SK-N-SH (cell line): ENCODE measurements around the gene LTBP1. TPM values are rescaled to one million over a fixed set of nuclear protein-coding genes. Genes with fewer than 3 reads are reported as not detected.
A peak's percentile ranks its signal among the peaks of the same experiment; 100 is the strongest.

Source experiments
- CTCF ChIA-PET: fragments of 300-600, 350-600 bp; formaldehyde crosslinking; extraction: SDS; loops from one replicate; lab custom pipeline; 2021; lab: Yijun Ruan, JAX
- POLR2A ChIA-PET: fragments of 350-600 bp; sonication (Branson Sonifier 250); formaldehyde crosslinking; extraction: SDS; loops from one replicate; lab custom pipeline; 2020; ENCODE audit warnings: antibody characterized with exemption, inconsistent platforms; lab: Yijun Ruan, JAX
- DNase-seq: peaks from one replicate; pipeline ENCODE4 v3.0.0; 2012
- H2AFZ ChIP-seq: fragments of 200-600 bp; sonication (generic); 2 replicates; pipeline ENCODE4 v1.8.1; 2016; ENCODE audit warnings: antibody characterized with exemption, mild to moderate bottlenecking, low read depth
- H3F3A ChIP-seq: fragments of 200-600 bp; sonication (generic); replicated peaks from 2 replicates; pipeline ENCODE3; 2016; ENCODE audit warnings: antibody characterized with exemption, mild to moderate bottlenecking; ENCODE audit not compliant: insufficient read depth
- H3K27ac ChIP-seq, 2 experiments: fragments of 200-500 bp in 1 of 2; fragments of 200-600 bp in 1 of 2; sonication (Bioruptor generic) in 1 of 2; sonication (generic), shearing (Covaris generic) in 1 of 2; 2 replicates each; pipeline versions ENCODE4 v1.5.1 to v1.6.1; 2014 to 2016; ENCODE audit warnings: low read depth in 2 of 2, inconsistent platforms in 1 of 2, low read length in 1 of 2, mild to moderate bottlenecking in 1 of 2, mixed read lengths in 1 of 2
- H3K27me3 ChIP-seq: fragments of 200-600 bp; sonication (generic), shearing (Covaris generic); 2 replicates; pipeline ENCODE4 v1.6.1; 2016; ENCODE audit warnings: mixed run types; ENCODE audit not compliant: insufficient read depth
- H3K36me3 ChIP-seq, 2 experiments: fragments of 200-500 bp in 1 of 2; fragments of 200-600 bp in 1 of 2; sonication (Bioruptor generic) in 1 of 2; sonication (generic) in 1 of 2; replicated peaks in 1 of 2; 2 replicates each; pipeline versions ENCODE3 to v1.5.1; 2014 to 2016; ENCODE audit warnings: low read length in 1 of 2, mild to moderate bottlenecking in 1 of 2; ENCODE audit not compliant: insufficient read depth in 2 of 2, control insufficient read depth in 1 of 2
- H3K4me1 ChIP-seq, 2 experiments: fragments of 200-500 bp in 1 of 2; fragments of 200-600 bp in 1 of 2; sonication (Bioruptor generic) in 1 of 2; sonication (generic), shearing (Covaris generic) in 1 of 2; 2 replicates each; pipeline versions ENCODE4 v1.5.1 to v1.6.1; 2014 to 2016; ENCODE audit warnings: low read depth in 1 of 2, low read length in 1 of 2, mixed run types in 1 of 2; ENCODE audit not compliant: insufficient read depth in 2 of 2, control insufficient read depth in 1 of 2
- H3K4me2 ChIP-seq: fragments of 200-600 bp; sonication (generic), shearing (Covaris generic); 2 replicates; pipeline ENCODE4 v1.6.1; 2017; ENCODE audit warnings: mixed run types
- H3K4me3 ChIP-seq, 2 experiments: fragments of 200-500 bp in 1 of 2; fragments of 200-600 bp in 1 of 2; sonication (Bioruptor generic) in 1 of 2; sonication (generic), shearing (Covaris generic) in 1 of 2; 2 replicates each; pipeline versions ENCODE4 v1.5.1 to v1.8.1; 2014 to 2016; ENCODE audit warnings: low read depth in 2 of 2, inconsistent platforms in 1 of 2, low read length in 1 of 2, mild to moderate bottlenecking in 1 of 2, mixed read lengths in 1 of 2, moderate library complexity in 1 of 2
- H3K79me2 ChIP-seq: fragments of 200-600 bp; sonication (generic); 2 replicates; pipeline ENCODE4 v1.8.1; 2017; ENCODE audit warnings: mild to moderate bottlenecking; ENCODE audit not compliant: insufficient read depth
- H3K9ac ChIP-seq: fragments of 200-600 bp; sonication (generic); 2 replicates; pipeline ENCODE4 v1.6.1; 2017; ENCODE audit warnings: mixed run types
- H3K9me2 ChIP-seq: fragments of 200-600 bp; sonication (generic); 2 replicates; pipeline ENCODE4 v1.6.1; 2017; ENCODE audit warnings: mixed run types
- H3K9me3 ChIP-seq: fragments of 200-600 bp; sonication (generic); 2 replicates; pipeline ENCODE4 v1.6.1; 2017; ENCODE audit warnings: mixed run types, mild to moderate bottlenecking, moderate library complexity
- H4K20me1 ChIP-seq: fragments of 200-600 bp; sonication (generic); 2 replicates; pipeline ENCODE4 v1.6.1; 2017; ENCODE audit warnings: mild to moderate bottlenecking, mixed run types; ENCODE audit not compliant: insufficient read depth
- ELF1 ChIP-seq: IDR thresholded peaks from 2 replicates; pipeline ENCODE4 v1.4.0; 2012
- FOSL2 ChIP-seq: IDR thresholded peaks from 2 replicates; pipeline ENCODE4 v1.4.0; 2012; ENCODE audit warnings: low read depth, mild to moderate bottlenecking, moderate library complexity, borderline replicate concordance
- MXI1 ChIP-seq: IDR thresholded peaks from 2 replicates; pipeline ENCODE4 v1.6.1; 2012; ENCODE audit warnings: mild to moderate bottlenecking, low read depth, low read length, improper control_type of control experiment
- NFIC ChIP-seq: IDR thresholded peaks from 2 replicates; pipeline ENCODE4 v1.4.0; 2012; ENCODE audit warnings: borderline replicate concordance
- NRF1 ChIP-seq: IDR thresholded peaks from 2 replicates; pipeline ENCODE4 v1.6.1; 2012; ENCODE audit warnings: low read depth, mild to moderate bottlenecking, low read length
- TAF1 ChIP-seq: IDR thresholded peaks from 2 replicates; pipeline ENCODE4 v1.6.1; 2012; ENCODE audit warnings: low read depth, mild to moderate bottlenecking, low read length, moderate library complexity, borderline replicate concordance
- TCF12 ChIP-seq: IDR thresholded peaks from 2 replicates; pipeline ENCODE4 v1.4.0; 2012
- TEAD4 ChIP-seq: IDR thresholded peaks from 2 replicates; pipeline ENCODE4 v1.4.0; 2012; ENCODE audit warnings: mild to moderate bottlenecking, borderline replicate concordance; ENCODE audit not compliant: insufficient read depth
- YY1 ChIP-seq: IDR thresholded peaks from 2 replicates; pipeline ENCODE4 v1.4.0; 2012; ENCODE audit warnings: low read depth, mild to moderate bottlenecking
- WGBS: methylation state at CpG from one replicate; pipeline ENCODE4 v1.1.6; 2017; ENCODE audit warnings: low lambda C conversion rate; 5-methylcytosine and 5-hydroxymethylcytosine counted together
- polyA plus RNA-seq, 3 experiments: library from polyadenylated mRNA; depleted of rRNA; stranded (reverse); fragments of >200 nt; gene quantifications; 2 replicates each; pipeline ENCODE4 v1.2.3, GENCODE V29; 2012
- TF ChIP-seq, protein P1 (sequence below): fragments of 150-350 bp; IDR thresholded peaks from 2 replicates; pipeline ENCODE4 v1.6.1; 2017; ENCODE audit warnings: antibody characterized with exemption, low read length, low read depth, borderline replicate concordance
- TF ChIP-seq, protein P2 (sequence below): IDR thresholded peaks from 2 replicates; pipeline ENCODE4 v1.6.1; 2012; ENCODE audit warnings: mild to moderate bottlenecking, low read depth, low read length, moderate library complexity
- TF ChIP-seq, protein P3 (sequence below): IDR thresholded peaks from 2 replicates; pipeline ENCODE4 v1.4.0; 2012; ENCODE audit warnings: low read depth
- TF ChIP-seq, protein P4 (sequence below): fragments of 200-600 bp; sonication (generic); IDR thresholded peaks from 2 replicates; pipeline ENCODE4 v1.6.1; 2017; ENCODE audit warnings: antibody characterized with exemption, mild to moderate bottlenecking, moderate library complexity

The LTBP1 gene
- polyA plus RNA-seq, 1 of the 3 experiments (the other 2 are of a cell fraction): 467 TPM

DNA sequence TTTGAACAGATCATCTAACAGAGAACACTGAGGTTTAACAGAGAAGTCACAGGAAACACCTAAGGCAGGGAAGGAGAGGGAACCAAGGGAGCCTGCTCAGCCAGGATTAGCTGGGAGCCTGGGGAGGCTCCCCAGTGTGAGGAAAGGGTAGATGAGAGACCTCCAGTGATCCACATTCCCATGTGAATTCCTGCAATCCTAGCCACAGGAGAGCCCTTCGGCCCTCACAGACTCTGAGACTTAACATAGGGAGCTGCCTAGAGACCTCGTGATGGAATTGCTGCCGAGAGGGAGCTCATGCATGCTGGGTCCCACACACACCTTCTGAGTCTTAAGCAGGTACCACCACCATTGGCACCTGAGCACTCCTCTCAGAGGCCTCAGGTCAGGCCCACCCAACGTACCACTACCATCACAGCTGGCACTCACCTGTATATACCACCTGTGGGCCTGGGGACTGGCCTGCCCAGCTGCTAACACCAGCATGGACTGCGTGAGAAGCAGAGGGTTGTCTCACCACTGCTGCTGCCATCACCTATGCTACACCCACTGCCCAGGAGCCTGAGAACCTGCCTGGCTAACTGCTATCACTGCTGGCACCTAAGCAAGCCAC, 303.8 kb downstream of the LTBP1 start:
- no peak for DNase-seq
- Histone ChIP-seq H3K9me3 (no peaks in the 10 kb centered on the region), H3K27me3 (no peaks in the 10 kb centered on the region), H3F3A (peaks cover 21% of the 10 kb centered on the region), H3K79me2 (peaks cover 13% of the 10 kb centered on the region), H3K9me2 (no peaks in the 10 kb centered on the region)
- CTCF ChIA-PET: no interaction called here
- TF ChIP-seq, protein P1, sequence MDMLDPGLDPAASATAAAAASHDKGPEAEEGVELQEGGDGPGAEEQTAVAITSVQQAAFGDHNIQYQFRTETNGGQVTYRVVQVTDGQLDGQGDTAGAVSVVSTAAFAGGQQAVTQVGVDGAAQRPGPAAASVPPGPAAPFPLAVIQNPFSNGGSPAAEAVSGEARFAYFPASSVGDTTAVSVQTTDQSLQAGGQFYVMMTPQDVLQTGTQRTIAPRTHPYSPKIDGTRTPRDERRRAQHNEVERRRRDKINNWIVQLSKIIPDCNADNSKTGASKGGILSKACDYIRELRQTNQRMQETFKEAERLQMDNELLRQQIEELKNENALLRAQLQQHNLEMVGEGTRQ: no peak
- TF ChIP-seq TAF1 (no peak), TEAD4 (no peak), ELF1 (no peak), FOSL2 (no peak), TCF12 (no peak), NFIC (no peak), MXI1 (no peak), YY1 (no peak), NRF1 (no peak)
- TF ChIP-seq, protein P2, sequence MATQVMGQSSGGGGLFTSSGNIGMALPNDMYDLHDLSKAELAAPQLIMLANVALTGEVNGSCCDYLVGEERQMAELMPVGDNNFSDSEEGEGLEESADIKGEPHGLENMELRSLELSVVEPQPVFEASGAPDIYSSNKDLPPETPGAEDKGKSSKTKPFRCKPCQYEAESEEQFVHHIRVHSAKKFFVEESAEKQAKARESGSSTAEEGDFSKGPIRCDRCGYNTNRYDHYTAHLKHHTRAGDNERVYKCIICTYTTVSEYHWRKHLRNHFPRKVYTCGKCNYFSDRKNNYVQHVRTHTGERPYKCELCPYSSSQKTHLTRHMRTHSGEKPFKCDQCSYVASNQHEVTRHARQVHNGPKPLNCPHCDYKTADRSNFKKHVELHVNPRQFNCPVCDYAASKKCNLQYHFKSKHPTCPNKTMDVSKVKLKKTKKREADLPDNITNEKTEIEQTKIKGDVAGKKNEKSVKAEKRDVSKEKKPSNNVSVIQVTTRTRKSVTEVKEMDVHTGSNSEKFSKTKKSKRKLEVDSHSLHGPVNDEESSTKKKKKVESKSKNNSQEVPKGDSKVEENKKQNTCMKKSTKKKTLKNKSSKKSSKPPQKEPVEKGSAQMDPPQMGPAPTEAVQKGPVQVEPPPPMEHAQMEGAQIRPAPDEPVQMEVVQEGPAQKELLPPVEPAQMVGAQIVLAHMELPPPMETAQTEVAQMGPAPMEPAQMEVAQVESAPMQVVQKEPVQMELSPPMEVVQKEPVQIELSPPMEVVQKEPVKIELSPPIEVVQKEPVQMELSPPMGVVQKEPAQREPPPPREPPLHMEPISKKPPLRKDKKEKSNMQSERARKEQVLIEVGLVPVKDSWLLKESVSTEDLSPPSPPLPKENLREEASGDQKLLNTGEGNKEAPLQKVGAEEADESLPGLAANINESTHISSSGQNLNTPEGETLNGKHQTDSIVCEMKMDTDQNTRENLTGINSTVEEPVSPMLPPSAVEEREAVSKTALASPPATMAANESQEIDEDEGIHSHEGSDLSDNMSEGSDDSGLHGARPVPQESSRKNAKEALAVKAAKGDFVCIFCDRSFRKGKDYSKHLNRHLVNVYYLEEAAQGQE: no peak
- TF ChIP-seq, protein P3, sequence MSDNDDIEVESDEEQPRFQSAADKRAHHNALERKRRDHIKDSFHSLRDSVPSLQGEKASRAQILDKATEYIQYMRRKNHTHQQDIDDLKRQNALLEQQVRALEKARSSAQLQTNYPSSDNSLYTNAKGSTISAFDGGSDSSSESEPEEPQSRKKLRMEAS: no peak
- TF ChIP-seq, protein P4, sequence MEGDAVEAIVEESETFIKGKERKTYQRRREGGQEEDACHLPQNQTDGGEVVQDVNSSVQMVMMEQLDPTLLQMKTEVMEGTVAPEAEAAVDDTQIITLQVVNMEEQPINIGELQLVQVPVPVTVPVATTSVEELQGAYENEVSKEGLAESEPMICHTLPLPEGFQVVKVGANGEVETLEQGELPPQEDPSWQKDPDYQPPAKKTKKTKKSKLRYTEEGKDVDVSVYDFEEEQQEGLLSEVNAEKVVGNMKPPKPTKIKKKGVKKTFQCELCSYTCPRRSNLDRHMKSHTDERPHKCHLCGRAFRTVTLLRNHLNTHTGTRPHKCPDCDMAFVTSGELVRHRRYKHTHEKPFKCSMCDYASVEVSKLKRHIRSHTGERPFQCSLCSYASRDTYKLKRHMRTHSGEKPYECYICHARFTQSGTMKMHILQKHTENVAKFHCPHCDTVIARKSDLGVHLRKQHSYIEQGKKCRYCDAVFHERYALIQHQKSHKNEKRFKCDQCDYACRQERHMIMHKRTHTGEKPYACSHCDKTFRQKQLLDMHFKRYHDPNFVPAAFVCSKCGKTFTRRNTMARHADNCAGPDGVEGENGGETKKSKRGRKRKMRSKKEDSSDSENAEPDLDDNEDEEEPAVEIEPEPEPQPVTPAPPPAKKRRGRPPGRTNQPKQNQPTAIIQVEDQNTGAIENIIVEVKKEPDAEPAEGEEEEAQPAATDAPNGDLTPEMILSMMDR: no peak
- TF ChIP-seq, all 33 proteins: peak for 0
- 63% methylated on average over 5 of the region's 5 CpGs for WGBS
- Histone ChIP-seq H3K4me1 (peaks cover 0 to 3% of the 10 kb centered on the region in 2 experiments; a peak in 2 of 4 replicates), H3K27ac (peak overlapping the region in 1 of 2 experiments; percentile 8; a peak in 1 of 4 replicates), H3K4me3 (no peak overlapping the region), H3K9ac (no peak overlapping the region), H3K4me2 (no peak overlapping the region), H4K20me1 (no peaks in the 10 kb centered on the region), H2AFZ (no peak overlapping the region), H3K36me3 (peaks cover 27 to 56% of the 10 kb centered on the region in 2 experiments)
- POLR2A ChIA-PET: no interaction called here
